Subcutaneous abdominal adipose tissue (tissue), 5 donors: Measurements from ENCODE around the gene CLDN1.

Experiments used
- H3K27ac ChIP-seq: one replicate; pipeline ENCODE4 v1.7.0; 2013; ENCODE audit warnings: low read depth, mild to moderate bottlenecking, inconsistent platforms, low read length, moderate library complexity
- H3K27me3 ChIP-seq, 5 donors: one replicate each; pipeline ENCODE4 v1.7.0; 2013; ENCODE audit warnings: low read length in 5 of 5, inconsistent platforms in 1 of 5; ENCODE audit not compliant: control insufficient read depth in 5 of 5, insufficient read depth in 4 of 5
- H3K36me3 ChIP-seq, 5 donors: one replicate each; pipeline ENCODE4 v1.7.0; 2013; ENCODE audit warnings: low read length in 5 of 5; ENCODE audit not compliant: control insufficient read depth in 5 of 5, insufficient read depth in 5 of 5
- H3K4me1 ChIP-seq, 5 donors: one replicate each; pipeline ENCODE4 v1.7.0; 2013; ENCODE audit warnings: low read length in 5 of 5, mild to moderate bottlenecking in 3 of 5, moderate library complexity in 1 of 5; ENCODE audit not compliant: control insufficient read depth in 5 of 5, insufficient read depth in 5 of 5
- H3K4me3 ChIP-seq, 5 donors: one replicate each; pipeline ENCODE4 v1.7.0; 2013; ENCODE audit warnings: low read length in 5 of 5, low read depth in 1 of 5
- H3K9ac ChIP-seq, 5 donors: one replicate each; pipeline ENCODE4 v1.7.0; 2013; ENCODE audit warnings: low read length in 5 of 5, mild to moderate bottlenecking in 4 of 5, moderate library complexity in 3 of 5
- H3K9me3 ChIP-seq, 5 donors: one replicate each; pipeline ENCODE4 v1.7.0; 2013; ENCODE audit warnings: low read length in 5 of 5; ENCODE audit not compliant: control insufficient read depth in 5 of 5
- donor health status: healthy.
- donor health status: healthy.
- donor health status: healthy.
- donor health status: healthy.
- donor health status: healthy.

CLDN1 gene

GRCh38 chr3:190302212-190302867 is 19.9 kb downstream of the CLDN1 start:
- no peak overlapping the region for H3K27ac ChIP-seq
- no peaks in the 10 kb centered on the region for H3K36me3 ChIP-seq
- H3K4me3 ChIP-seq: no peak overlapping the region
- no peak overlapping the region for H3K9ac ChIP-seq
- H3K27me3 ChIP-seq: peaks cover 0 to 4% (median 0%) of the 10 kb centered on the region in 5 donors
- H3K4me1 ChIP-seq: peaks cover 0 to 7% (median 4%) of the 10 kb centered on the region in 5 donors
- H3K9me3 ChIP-seq: no peaks in the 10 kb centered on the region

DNA sequence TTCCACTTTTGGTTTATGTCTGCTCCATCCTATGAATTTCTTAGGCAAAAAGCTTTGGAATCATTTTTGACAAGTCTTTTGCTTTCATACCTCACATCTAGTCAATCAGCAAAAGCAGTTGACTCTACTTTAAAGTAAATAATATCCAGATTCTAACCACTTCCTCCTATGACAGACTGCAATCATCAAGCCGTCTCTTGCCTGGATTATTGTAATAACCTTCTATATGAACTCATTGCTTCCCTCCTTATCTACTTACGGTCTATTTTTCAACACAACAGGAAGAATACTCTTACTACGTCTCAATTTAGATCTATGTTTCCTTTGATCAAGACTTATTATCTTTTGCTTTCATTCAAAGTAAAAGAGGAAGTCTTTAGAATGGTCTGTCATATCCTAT is 20.7 kb downstream of the CLDN1 start:
- no peak overlapping the region for H3K9ac ChIP-seq
- no peaks in the 10 kb centered on the region for H3K36me3 ChIP-seq
- H3K27ac ChIP-seq: no peak overlapping the region
- H3K4me1 ChIP-seq: peaks cover 0 to 2% (median 2%) of the 10 kb centered on the region in 5 donors
- H3K27me3 ChIP-seq: peaks cover 0 to 4% (median 0%) of the 10 kb centered on the region in 5 donors
- no peaks in the 10 kb centered on the region for H3K9me3 ChIP-seq
- no peak overlapping the region for H3K4me3 ChIP-seq

DNA sequence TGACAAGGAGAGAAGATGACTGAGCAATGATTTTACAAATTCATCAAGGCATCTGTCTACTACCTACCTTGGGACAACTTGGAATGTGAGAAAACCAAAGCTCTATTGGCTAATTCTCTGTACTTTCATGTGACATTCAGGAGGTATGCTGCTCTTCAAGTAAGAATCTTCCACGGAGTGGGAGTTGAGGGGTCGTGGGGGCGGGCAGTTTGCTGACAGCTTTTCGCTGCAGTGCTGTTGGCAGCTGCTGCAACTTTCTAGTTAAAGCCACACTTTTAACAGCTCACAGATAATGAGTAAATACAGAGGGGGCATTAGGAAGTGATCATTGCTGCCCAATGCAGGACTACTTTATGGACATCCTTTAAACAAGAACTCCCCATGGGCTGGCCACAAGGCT is 22.3 kb downstream of the CLDN1 start:
- no peak overlapping the region for H3K4me3 ChIP-seq
- H3K4me1 ChIP-seq: no peaks in the 10 kb centered on the region
- H3K9ac ChIP-seq: no peak overlapping the region
- peaks cover 0 to 4% (median 0%) of the 10 kb centered on the region in 5 donors for H3K27me3 ChIP-seq
- H3K36me3 ChIP-seq: no peaks in the 10 kb centered on the region
- no peaks in the 10 kb centered on the region for H3K9me3 ChIP-seq
- H3K27ac ChIP-seq: no peak overlapping the region

DNA sequence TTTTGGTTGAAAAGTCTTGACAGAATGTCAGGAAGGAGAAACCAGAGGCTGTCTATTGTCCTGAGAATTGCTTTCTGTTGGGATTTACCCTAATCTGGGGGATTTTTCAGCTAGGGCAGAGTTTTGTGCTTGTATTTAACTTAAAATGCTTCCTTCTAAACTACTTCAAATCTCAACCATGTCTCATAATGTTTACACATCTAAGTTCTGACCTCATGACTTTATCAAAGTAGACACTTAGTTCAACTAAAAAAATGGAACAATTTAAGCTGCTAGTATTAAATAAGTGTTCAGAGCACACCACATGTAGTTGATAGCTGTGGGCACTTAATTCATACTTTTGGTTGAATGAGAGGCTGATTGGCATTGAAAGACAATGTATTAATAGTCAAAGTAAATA is 28.2 kb downstream of the CLDN1 start:
- Histone ChIP-seq H3K9ac (no peak overlapping the region), H3K36me3 (no peaks in the 10 kb centered on the region), H3K27me3 (no peaks in the 10 kb centered on the region), H3K27ac (no peak overlapping the region), H3K9me3 (peaks cover 0 to 4% (median 0%) of the 10 kb centered on the region in 5 donors), H3K4me3 (no peak overlapping the region), H3K4me1 (no peaks in the 10 kb centered on the region)

- Histone ChIP-seq H3K4me3 (no peak overlapping the region), H3K27ac (no peak overlapping the region)
Measured at GRCh38 chr3:190293621-190294020, 28.6 kb downstream of the CLDN1 start.

GRCh38 chr3:190291994-190292584 is 30.2 kb downstream of the CLDN1 start:
- Histone ChIP-seq H3K9ac (no peak overlapping the region), H3K36me3 (no peaks in the 10 kb centered on the region), H3K4me3 (no peak overlapping the region), H3K4me1 (no peaks in the 10 kb centered on the region), H3K9me3 (peaks cover 0 to 4% (median 0%) of the 10 kb centered on the region in 5 donors), H3K27ac (no peak overlapping the region), H3K27me3 (no peaks in the 10 kb centered on the region)

More at GRCh38 chr3:190293621-190294020, 28.6 kb downstream of the CLDN1 start:
- Histone ChIP-seq H3K9me3 (peaks cover 0 to 4% (median 0%) of the 10 kb centered on the region in 5 donors), H3K36me3 (no peaks in the 10 kb centered on the region), H3K27me3 (no peaks in the 10 kb centered on the region), H3K4me1 (no peaks in the 10 kb centered on the region), H3K9ac (no peak overlapping the region)

- Histone ChIP-seq H3K36me3 (no peaks in the 10 kb centered on the region), H3K9me3 (peaks cover 0 to 12% (median 4%) of the 10 kb centered on the region in 5 donors), H3K9ac (no peak overlapping the region), H3K4me1 (no peaks in the 10 kb centered on the region), H3K27ac (no peak overlapping the region), H3K27me3 (no peaks in the 10 kb centered on the region), H3K4me3 (no peak overlapping the region)
Measured at GRCh38 chr3:190289989-190290388, 32.3 kb downstream of the CLDN1 start.

GRCh38 chr3:190288836-190289235 is 33.4 kb downstream of the CLDN1 start:
- Histone ChIP-seq H3K27ac (no peak overlapping the region), H3K4me3 (no peak overlapping the region), H3K27me3 (no peaks in the 10 kb centered on the region)

DNA sequence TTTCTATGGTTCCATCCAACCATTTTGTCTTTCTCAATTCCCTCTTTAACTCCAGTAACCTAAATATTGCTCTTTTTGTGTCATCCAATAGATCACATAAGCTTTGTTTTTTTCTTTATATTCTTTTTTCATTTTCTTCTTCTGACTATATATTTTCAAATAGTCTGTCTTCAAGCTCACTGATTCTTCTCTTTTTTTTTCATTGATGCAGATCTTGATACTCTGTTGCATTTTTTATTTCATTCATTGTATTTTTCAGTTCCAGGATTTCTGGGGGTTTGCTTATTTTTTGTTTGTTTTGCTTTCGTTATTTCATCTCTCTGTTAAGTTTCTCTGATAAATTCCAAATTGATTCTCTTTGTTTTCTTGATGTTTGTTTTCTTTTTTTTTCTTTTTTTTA is 36.2 kb downstream of the CLDN1 start:
- no peaks in the 10 kb centered on the region for H3K36me3 ChIP-seq
- no peak overlapping the region for H3K27ac ChIP-seq
- H3K9me3 ChIP-seq: peaks cover 0 to 8% (median 4%) of the 10 kb centered on the region in 5 donors
- no peak overlapping the region for H3K4me3 ChIP-seq
- no peaks in the 10 kb centered on the region for H3K4me1 ChIP-seq
- H3K27me3 ChIP-seq: no peaks in the 10 kb centered on the region
- no peak overlapping the region for H3K9ac ChIP-seq

More at GRCh38 chr3:190288836-190289235, 33.4 kb downstream of the CLDN1 start:
- H3K9ac ChIP-seq: no peak overlapping the region
- H3K36me3 ChIP-seq: no peaks in the 10 kb centered on the region
- no peaks in the 10 kb centered on the region for H3K4me1 ChIP-seq
- H3K9me3 ChIP-seq: peaks cover 0 to 12% (median 4%) of the 10 kb centered on the region in 5 donors

DNA sequence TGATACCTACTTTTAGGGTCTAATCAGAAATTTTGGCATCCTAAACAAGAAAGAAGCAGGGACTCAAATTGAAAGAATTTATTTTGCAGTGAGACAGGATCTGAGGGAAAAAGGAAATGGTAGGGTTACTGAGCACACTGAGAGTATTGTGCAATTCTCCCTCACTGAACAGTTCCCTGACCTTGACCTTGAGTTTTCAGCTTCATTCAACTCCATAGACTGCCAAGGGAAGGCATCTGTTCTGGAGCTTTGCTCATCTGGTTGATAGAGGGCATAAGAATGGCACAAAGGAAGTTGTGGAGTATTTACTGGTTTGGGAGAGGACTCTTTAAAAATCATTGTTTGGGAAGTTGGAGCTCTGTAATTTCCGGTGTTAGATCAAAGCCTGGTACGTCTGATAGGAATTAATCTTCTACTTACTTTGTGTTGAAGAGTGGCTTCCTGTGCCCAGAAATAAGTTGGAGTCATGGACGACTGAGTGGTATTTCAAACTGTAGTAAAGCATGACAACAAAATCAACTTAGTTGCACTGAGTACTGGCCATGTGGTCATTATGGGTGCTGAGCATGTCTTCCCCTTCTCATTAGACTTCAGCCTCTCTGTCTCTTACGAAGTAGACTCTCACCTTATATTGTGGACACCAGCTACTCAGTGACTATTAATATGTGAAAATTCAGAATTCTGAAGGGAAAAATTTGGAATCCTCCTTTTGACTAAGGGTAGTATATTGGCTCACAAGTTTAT is 40.8 kb downstream of the CLDN1 start:
- Histone ChIP-seq H3K4me3 (no peak overlapping the region), H3K9me3 (peaks cover 0 to 8% (median 4%) of the 10 kb centered on the region in 5 donors), H3K27ac (no peak overlapping the region), H3K27me3 (no peaks in the 10 kb centered on the region), H3K4me1 (no peaks in the 10 kb centered on the region), H3K36me3 (no peaks in the 10 kb centered on the region), H3K9ac (no peak overlapping the region)
